ENCODE measurements around the gene NATD1. TPM values are rescaled to one million over a fixed set of nuclear protein-coding genes. Genes with fewer than 3 reads are reported as not detected.
A peak's percentile ranks its signal among the peaks of the same experiment; 100 is the strongest.

Gene NATD1
- total and polyA plus RNA-seq, 9 of the 15 experiments (the other 6 are each of a cell fraction or from before 2014, with no cell fraction given): 0.24 to 5.4 (median 1.6) TPM

- TF ChIP-seq CCAR2 (IDR thresholded peaks at IDR 0.05; ENCODE audit: low read depth, low read length) (no peak), NRF1 (conservative IDR thresholded peaks at IDR 0.05 in 1 of 2, IDR thresholded peaks at IDR 0.05 in 1 of 2) (peak; percentile 75 to 78), NFXL1 (CRISPR knock-in tag; IDR thresholded peaks at IDR 0.05) (no peak), CCNT2 (IDR thresholded peaks at IDR 0.05; ENCODE audit: borderline replicate concordance, extremely low read depth, insufficient read length, low read depth, low read length) (peak; percentile 31), SNIP1 (IDR thresholded peaks at IDR 0.05; ENCODE audit: low read depth) (no peak), ZNF140 (CRISPR knock-in tag; IDR thresholded peaks at IDR 0.05) (no peak), SMARCB1 (IDR thresholded peaks at IDR 0.05; ENCODE audit: insufficient read length, low read depth) (no peak), TFAP4 (CRISPR knock-in tag; IDR thresholded peaks at IDR 0.05; ENCODE audit: borderline replicate concordance) (peak; percentile 65), ZMIZ1 (IDR thresholded peaks at IDR 0.05; ENCODE audit: low read depth in 2 of 2, low read length in 2 of 2) (no peak), FOXP4 (CRISPR knock-in tag; IDR thresholded peaks at IDR 0.05; ENCODE audit: borderline replicate concordance) (no peak), MNT (conservative IDR thresholded peaks at IDR 0.05) (peak; percentile 61 to 74; a peak in 3 of 4 replicates), POU5F1 (IDR thresholded peaks at IDR 0.05; ENCODE audit: borderline replicate concordance, low read depth, low read length, partially characterized antibody) (no peak), HLTF (IDR thresholded peaks at IDR 0.05) (no peak), FOXK1 (CRISPR knock-in tag; IDR thresholded peaks at IDR 0.05; ENCODE audit: borderline replicate concordance) (no peak), SREBF2 (CRISPR knock-in tag; IDR thresholded peaks at IDR 0.05) (no peak), ZNF57 (CRISPR knock-in tag; IDR thresholded peaks at IDR 0.05) (no peak), ZNF134 (CRISPR knock-in tag; conservative IDR thresholded peaks at IDR 0.05) (no peak), ZBTB26 (CRISPR knock-in tag; IDR thresholded peaks at IDR 0.05) (no peak)
Measured at GRCh38 chr17:21275579-21276263, 22.5 kb upstream of the NATD1 start (continued).

Data from K562 (cell line).